T-helper 1 cell (primary cell): ENCODE results near the gene VCAM1.
"Not testable (repeated sequence)": the region's sequence is repeated elsewhere in the genome, so short reads cannot be mapped to it uniquely, and the experiment has no call there.

ENCODE experiments used
- DNase-seq, 5 donors: peaks; one replicate each; pipeline ENCODE4 v3.0.0-alpha.2; 2012 to 2020

Gene VCAM1

GRCh38 chr1:100778748-100779147 is 59.2 kb downstream of the VCAM1 start:
- no peak for DNase-seq

GRCh38 chr1:100780814-100781213 is 61.3 kb downstream of the VCAM1 start:
- DNase-seq: no peak

- DNase-seq: not testable (repeated sequence)
Measured at GRCh38 chr1:100781728-100782127, 62.2 kb downstream of the VCAM1 start.

GRCh38 chr1:100782473-100783039 is 63.0 kb downstream of the VCAM1 start:
- DNase-seq: no peak

GRCh38 chr1:100785470-100786052 is 66.0 kb downstream of the VCAM1 start:
- DNase-seq: no peak

- DNase-seq: no peak
Measured at GRCh38 chr1:100786870-100787269, 67.3 kb downstream of the VCAM1 start.
